Nephron (organoid): ENCODE measurements around the gene NOP16.

Experiments used
- H3K27ac Mint-ChIP-seq, 3 experiments: 2 replicates each; pipeline ENCODE4 v1.8.0; 2020; ENCODE audit warnings: mixed read lengths in 3 of 3, mild to moderate bottlenecking in 2 of 3, moderate library complexity in 1 of 3
- H3K27me3 Mint-ChIP-seq: 2 replicates; pipeline ENCODE4 v1.8.0; 2021; ENCODE audit warnings: low read depth, mild to moderate bottlenecking, moderate library complexity, mixed read lengths
- H3K36me3 Mint-ChIP-seq: 2 replicates; pipeline ENCODE4 v1.8.0; 2020; ENCODE audit warnings: low read depth, mixed read lengths
- H3K4me1 Mint-ChIP-seq: 2 replicates; pipeline ENCODE4 v1.8.0; 2020; ENCODE audit warnings: mixed read lengths
- H3K4me3 Mint-ChIP-seq, 3 experiments: 2 replicates each; pipeline ENCODE4 v1.8.0; 2020; ENCODE audit warnings: mild to moderate bottlenecking in 3 of 3, mixed read lengths in 3 of 3, moderate library complexity in 2 of 3
- H3K9me3 Mint-ChIP-seq: 2 replicates; pipeline ENCODE4 v1.8.0; 2020; ENCODE audit warnings: mixed read lengths
- TF ChIP-seq, protein P1 (sequence below), 3 experiments: fragments of 200-600 bp; sonication (generic); IDR thresholded peaks; one replicate each; pipeline ENCODE4 v1.5.0; 2021; ENCODE audit warnings: antibody characterized with exemption in 3 of 3; ENCODE audit not compliant: unreplicated experiment in 3 of 3

Gene NOP16

DNA sequence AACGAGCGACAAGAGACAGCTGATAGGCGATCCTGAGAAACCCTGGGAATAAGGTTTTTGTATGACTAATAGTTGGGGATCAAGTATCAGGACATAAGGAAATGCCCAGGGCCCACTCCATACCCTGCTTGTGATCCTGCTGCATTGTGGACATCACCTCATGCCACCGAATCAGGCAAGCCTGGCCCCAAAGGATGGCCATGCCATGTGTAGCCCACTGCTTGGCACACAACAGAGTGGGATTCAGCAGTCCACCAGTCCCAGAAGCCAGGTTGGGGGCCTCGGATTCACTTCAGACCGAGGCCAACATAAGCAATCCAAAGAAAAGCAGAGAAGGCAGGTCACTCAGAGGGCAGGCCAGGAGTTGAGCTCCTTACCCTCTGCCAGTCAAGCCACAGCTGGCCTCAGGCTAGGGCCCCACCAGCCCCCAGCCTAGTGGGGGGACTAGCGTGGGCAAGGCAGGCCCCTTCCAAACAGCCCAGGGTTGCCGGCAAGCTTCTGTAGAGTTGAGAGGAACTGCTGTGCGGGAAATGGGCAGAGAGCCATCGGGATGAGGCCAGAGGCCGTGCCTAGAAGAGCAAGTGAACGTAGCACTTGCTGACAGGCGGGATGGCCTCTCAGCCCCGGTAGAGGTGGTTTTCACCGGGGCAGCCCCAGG, 5.0 kb downstream of the NOP16 start:
- no peaks in the 10 kb centered on the region for H3K27me3 Mint-ChIP-seq
- H3K27ac Mint-ChIP-seq = no peak overlapping the region
- H3K9me3 Mint-ChIP-seq = no peaks in the 10 kb centered on the region
- H3K4me3 Mint-ChIP-seq = no peak overlapping the region
- TF ChIP-seq, protein P1, sequence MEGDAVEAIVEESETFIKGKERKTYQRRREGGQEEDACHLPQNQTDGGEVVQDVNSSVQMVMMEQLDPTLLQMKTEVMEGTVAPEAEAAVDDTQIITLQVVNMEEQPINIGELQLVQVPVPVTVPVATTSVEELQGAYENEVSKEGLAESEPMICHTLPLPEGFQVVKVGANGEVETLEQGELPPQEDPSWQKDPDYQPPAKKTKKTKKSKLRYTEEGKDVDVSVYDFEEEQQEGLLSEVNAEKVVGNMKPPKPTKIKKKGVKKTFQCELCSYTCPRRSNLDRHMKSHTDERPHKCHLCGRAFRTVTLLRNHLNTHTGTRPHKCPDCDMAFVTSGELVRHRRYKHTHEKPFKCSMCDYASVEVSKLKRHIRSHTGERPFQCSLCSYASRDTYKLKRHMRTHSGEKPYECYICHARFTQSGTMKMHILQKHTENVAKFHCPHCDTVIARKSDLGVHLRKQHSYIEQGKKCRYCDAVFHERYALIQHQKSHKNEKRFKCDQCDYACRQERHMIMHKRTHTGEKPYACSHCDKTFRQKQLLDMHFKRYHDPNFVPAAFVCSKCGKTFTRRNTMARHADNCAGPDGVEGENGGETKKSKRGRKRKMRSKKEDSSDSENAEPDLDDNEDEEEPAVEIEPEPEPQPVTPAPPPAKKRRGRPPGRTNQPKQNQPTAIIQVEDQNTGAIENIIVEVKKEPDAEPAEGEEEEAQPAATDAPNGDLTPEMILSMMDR (IDR thresholded peaks at IDR 0.05; ENCODE audit: unreplicated experiment in 3 of 3) = no peak
- peaks cover 38% of the 10 kb centered on the region for H3K36me3 Mint-ChIP-seq
- H3K4me1 Mint-ChIP-seq = peaks cover 19% of the 10 kb centered on the region

DNA sequence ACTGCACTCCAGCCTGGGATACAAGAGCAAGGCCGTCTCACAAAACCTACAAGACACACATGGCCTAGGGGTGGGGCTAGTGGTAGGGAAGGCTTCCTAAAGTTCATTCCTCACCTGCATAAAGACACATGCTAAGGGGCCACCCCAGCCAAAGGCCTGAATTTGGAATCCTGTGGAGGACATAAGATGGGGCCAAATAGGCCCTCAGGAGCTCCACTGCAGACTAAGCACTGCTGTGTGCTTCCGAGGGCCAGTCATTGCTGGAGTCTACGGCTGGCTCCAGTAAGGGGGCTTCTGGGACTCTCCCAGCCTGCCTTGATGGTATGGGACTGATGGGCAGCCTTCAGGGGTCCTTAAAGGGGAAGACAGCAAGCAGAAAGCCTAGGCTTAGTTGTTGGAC, 5.7 kb downstream of the NOP16 start:
- no peaks in the 10 kb centered on the region for H3K9me3 Mint-ChIP-seq
- H3K4me3 Mint-ChIP-seq = no peak overlapping the region
- peaks cover 15% of the 10 kb centered on the region for H3K4me1 Mint-ChIP-seq
- no peak overlapping the region for H3K27ac Mint-ChIP-seq
- TF ChIP-seq, protein P1 (IDR thresholded peaks at IDR 0.05; ENCODE audit: unreplicated experiment in 3 of 3) = no peak
- no peaks in the 10 kb centered on the region for H3K27me3 Mint-ChIP-seq
- peaks cover 38% of the 10 kb centered on the region for H3K36me3 Mint-ChIP-seq

DNA sequence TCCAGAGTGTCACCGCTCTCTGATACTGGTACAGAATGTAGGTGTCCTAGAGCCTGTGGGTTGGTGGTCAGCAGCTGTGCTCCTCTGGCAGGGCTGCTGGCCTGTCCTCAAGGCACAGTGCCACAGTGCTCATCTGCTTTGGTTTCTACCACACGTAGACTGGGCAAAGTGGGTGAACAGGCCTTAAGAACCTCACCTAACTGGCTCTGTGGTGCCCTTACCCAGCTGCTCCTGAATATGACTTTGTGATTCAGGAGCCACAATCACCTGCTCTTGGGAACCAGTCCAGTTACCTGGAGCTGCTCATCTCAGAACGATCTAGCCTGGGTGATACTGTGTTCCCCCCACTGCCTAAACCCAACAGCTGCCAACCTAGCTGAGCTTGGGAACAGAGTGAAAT, 6.4 kb downstream of the NOP16 start:
- Mint-ChIP-seq H3K27me3 (no peaks in the 10 kb centered on the region), H3K27ac (no peak overlapping the region), H3K4me3 (no peak overlapping the region), H3K4me1 (peaks cover 7% of the 10 kb centered on the region), H3K36me3 (peaks cover 38% of the 10 kb centered on the region), H3K9me3 (no peaks in the 10 kb centered on the region)
- TF ChIP-seq, protein P1 (IDR thresholded peaks at IDR 0.05; ENCODE audit: unreplicated experiment in 3 of 3) = no peak

DNA sequence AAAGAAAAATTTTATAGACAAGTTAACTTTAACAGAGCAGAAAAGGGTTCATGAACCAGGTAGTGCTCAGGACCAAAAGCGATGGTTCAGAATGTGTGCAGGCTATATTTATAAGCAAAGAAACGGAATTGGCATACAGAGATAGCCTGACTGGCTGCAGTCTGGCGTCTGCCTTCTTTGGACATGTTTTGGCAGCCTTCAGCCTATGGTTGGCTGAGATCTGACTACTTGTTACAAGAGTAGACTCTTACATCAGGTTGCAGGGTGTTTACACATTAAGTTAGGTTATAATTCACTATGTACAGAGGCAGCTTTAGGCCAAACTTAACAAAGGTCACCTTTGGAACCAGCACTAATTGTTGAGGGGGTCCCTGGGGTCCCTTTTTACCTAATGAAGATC, 7.0 kb downstream of the NOP16 start:
- Mint-ChIP-seq H3K36me3 (peaks cover 40% of the 10 kb centered on the region), H3K27ac (no peak overlapping the region), H3K9me3 (no peaks in the 10 kb centered on the region), H3K27me3 (no peaks in the 10 kb centered on the region), H3K4me1 (peaks cover 2% of the 10 kb centered on the region), H3K4me3 (no peak overlapping the region)
- TF ChIP-seq, protein P1 (IDR thresholded peaks at IDR 0.05; ENCODE audit: unreplicated experiment in 3 of 3) = no peak

DNA sequence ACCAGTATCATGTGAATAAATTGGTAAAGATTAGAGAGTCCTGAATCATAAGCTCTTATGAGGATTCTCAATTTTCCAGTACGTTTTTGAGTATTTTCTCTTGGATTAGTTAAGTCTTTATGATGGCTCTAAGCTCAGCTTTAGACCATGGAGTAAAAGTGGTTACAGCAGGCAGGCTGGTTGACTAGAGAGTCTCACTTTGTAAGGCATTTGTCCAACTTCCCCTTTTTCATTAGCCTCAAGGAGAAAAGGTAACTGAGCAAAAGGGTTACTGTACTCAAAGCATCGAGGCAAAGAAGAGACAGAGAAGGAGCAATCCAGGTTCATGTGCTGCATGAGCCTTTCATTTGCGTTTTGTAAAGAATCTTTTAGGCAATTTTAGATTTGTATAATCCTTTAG, 8.5 kb downstream of the NOP16 start:
- H3K27me3 Mint-ChIP-seq = no peaks in the 10 kb centered on the region
- no peak overlapping the region for H3K4me3 Mint-ChIP-seq

More for the DNA sequence above, 8.5 kb downstream of the NOP16 start:
- H3K36me3 Mint-ChIP-seq = peaks cover 28% of the 10 kb centered on the region
- H3K4me1 Mint-ChIP-seq = no peaks in the 10 kb centered on the region
- no peaks in the 10 kb centered on the region for H3K9me3 Mint-ChIP-seq
- no peak overlapping the region for H3K27ac Mint-ChIP-seq
- TF ChIP-seq, protein P1 (IDR thresholded peaks at IDR 0.05; ENCODE audit: unreplicated experiment in 3 of 3) = no peak
